Hematopoietic multipotent progenitor cell (in vitro differentiated cells): ENCODE results near the gene CYP4F12. TPM values are rescaled to one million over a fixed set of nuclear protein-coding genes. Genes with fewer than 3 reads are reported as not detected.

Experiments used
- DNase-seq, 3 donors: peaks; one replicate each; pipeline ENCODE4 v3.0.0-alpha.2; 2011 to 2015; ENCODE audit warnings: low read depth in 2 of 3, low spot score in 2 of 3
- total RNA-seq: library from RNA; depleted of rRNA; stranded (reverse); fragments of >200 nt; gene quantifications from one replicate; pipeline ENCODE4 v1.2.3, GENCODE V29; 2012

Gene CYP4F12, protein sequence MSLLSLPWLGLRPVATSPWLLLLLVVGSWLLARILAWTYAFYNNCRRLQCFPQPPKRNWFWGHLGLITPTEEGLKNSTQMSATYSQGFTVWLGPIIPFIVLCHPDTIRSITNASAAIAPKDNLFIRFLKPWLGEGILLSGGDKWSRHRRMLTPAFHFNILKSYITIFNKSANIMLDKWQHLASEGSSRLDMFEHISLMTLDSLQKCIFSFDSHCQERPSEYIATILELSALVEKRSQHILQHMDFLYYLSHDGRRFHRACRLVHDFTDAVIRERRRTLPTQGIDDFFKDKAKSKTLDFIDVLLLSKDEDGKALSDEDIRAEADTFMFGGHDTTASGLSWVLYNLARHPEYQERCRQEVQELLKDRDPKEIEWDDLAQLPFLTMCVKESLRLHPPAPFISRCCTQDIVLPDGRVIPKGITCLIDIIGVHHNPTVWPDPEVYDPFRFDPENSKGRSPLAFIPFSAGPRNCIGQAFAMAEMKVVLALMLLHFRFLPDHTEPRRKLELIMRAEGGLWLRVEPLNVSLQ
- total RNA-seq = 0.27 TPM

DNA sequence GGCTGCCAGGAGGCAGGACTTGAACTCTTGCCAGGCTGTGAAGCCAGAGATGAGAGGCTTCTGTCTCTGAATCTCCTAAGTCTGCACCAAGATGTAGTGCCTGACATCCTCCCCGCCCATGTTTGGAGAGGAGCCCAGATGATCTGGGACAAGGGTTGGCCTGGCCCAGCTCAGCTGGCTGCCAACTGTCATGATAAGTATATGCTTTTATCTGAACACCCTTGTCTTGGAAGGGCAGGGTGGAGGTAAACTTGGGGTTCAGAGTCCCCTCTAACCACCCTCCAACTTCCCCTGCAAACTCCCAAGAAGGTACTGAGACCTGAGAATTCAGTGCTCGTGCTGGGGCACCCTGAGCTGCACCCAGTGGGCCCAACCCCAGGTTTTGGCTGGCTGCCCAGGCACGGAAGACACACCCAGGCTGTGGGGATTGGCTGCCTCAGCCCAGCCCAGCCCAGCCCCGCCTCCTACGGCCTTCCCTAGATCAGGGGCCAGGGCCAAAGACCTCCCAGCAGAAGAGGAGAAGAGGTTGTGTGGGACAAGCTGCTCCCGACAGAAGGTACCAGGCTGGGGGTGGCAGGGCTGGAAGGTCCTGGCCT lies at the start of gene CYP4F12:
Gene CYP4F12, plus strand, starts transcription at position 508 of the 596 bp plus-strand sequence. CDS start 443 bp downstream, outside the sequence.
- DNase-seq = no peak

DNA sequence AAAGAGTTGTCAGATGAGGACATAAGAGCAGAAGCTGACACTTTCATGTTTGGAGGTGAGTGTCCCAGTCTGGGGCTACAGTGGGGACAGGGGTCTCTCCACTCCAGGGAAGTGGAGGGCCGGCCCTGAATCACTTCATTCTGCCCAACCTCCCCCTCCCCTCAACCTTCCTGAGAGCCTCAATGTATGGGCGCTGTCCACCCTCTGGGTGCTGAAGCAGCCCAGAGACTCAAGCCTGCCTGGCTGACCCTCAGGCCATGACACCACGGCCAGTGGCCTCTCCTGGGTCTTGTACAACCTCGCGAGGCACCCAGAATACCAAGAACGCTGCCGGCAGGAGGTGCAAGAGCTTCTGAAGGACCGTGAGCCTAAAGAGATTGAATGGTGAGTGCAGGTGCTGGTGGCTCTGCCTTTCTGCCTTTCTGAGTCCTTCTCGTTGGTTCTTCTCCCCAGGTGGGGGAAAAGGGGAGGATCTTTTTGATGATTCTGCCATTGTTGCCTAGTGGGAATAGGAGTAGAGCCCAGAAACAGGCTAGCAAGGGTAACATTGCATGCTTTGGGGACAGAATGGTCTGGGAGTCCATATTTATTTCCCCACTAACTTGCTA lies 49.1 kb upstream of the CYP4F12 start:
- peak in 2 of 3 donors; percentile 21 to 48 for DNase-seq

DNA sequence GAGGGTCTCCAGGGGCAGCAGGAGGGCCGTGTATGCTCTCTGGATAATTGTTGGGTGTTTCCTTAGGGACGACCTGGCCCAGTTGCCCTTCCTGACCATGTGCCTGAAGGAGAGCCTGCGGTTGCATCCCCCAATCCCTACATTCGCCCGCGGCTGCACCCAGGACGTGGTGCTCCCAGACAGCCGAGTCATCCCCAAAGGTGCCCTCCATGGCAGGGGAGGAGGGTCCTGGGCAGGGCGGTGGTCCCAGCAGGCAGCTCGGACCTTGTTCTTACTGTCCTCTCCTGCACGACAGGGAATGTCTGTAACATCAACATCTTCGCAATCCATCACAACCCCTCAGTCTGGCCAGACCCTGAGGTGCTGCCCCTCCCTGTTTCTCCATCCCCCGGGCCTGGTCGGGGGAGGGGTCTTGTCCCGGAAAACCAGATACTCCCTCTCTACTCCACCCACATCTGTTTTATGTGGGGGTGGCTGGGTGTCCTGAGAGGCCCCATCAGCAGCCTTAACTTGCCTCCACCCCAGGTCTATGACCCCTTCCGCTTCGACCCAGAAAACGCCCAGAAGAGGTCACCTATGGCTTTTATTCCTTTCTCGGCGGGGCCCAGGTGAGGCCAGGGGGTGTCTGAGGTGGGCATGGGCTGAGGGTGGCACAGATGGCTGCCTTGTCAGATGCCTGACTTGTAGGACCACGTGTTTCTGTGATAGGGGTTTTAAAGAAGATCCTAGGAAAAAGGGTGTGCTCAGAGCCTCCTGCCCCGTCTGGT lies 44.5 kb upstream of the CYP4F12 start:
- DNase-seq = no peak

DNA sequence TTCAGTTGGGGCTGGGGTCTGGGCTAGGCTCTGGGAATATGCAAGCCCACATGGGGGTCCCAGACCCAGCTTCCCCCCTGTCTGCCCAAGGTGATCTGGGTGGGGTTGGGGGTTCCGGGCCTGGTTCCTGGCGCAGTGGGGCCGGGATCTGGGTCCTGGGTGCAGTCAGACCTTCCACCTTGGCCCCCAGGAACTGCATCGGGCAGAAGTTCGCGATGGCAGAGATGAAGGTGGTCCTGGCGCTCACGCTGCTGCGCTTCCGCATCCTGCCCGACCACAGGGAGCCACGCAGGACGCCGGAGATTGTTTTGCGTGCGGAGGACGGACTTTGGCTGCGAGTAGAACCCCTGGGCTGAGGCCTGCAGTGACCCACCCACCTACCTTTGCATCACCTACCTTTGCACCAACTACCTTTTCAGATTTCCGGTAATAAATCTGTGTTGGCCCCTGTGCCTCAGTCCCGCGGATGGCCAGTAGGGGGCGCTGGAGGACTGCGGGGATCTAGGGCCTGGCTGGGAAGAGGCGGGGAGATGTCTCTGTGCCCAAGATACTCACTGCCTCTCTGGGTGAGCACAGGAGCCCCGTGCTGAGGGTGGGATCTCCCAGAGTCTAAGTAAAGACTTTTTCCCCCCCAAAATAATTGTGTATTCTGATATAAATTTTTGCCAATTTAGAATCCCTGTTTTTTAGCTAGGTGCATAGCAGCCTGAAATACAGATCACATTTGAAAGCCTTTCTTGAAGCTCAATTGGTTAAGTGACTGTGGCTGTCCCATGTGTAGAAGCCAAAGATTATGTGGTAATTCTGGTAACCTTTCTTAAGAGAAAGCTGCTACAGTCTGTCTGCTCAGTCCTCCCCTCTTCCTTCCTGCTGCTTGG lies 43.6 kb upstream of the CYP4F12 start:
- peak; percentile 68 to 85 (median 77) for DNase-seq

DNA sequence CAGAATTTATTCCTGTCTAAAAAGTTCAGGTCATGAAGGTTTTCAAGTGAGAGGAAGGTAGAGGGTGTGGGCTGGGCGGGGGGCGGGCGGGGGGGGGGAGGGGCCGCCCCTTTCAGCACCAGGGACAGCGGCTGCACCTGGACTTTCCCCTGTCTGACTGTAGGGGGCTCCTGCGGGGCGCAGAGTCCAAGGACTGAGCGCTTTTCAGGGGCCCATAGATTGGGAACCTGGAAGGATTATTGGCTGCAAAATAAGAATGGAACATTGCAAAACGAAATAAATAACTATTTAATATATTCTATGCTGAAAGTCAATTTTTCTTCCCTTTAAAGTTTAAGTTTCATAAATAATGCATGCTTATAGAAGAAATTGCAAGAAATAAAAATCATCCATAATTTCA lies 41.1 kb upstream of the CYP4F12 start:
- peak in 2 of 3 donors; percentile 44 to 61 for DNase-seq

DNA sequence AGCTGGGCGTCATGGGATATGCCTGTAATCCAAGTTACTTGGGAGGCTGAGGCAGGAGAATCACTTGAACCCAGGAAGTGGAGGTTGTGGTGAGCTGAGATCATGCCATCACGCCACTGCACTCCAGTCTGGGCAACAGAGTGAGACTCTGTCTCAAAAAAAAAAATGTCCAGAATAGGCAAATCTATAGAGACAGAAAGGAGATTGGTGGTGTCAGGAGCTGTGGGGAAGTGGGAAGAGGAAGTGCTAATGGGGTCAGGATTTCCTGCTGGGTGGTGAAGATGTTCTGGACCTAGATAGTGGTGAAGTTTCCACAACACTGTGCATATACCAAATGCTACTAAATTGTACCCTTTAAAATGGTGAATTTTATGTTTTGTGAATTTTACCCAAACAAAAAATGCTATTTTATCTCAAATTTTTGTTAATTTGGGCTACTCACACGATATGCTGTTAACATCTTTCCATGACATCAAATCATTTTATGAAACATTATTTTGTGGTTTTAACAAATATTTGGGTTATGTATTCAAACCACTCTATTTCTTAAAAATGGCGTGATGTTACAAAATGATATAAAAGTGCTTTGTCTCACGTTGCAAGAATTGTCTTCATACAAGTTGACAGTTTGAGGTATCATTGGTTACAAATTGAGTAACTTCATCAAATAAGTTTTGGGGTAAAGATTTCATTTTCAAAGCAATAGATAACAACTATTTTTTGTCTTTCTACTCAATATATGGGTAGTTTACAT lies 39.6 kb upstream of the CYP4F12 start:
- DNase-seq = no peak

DNA sequence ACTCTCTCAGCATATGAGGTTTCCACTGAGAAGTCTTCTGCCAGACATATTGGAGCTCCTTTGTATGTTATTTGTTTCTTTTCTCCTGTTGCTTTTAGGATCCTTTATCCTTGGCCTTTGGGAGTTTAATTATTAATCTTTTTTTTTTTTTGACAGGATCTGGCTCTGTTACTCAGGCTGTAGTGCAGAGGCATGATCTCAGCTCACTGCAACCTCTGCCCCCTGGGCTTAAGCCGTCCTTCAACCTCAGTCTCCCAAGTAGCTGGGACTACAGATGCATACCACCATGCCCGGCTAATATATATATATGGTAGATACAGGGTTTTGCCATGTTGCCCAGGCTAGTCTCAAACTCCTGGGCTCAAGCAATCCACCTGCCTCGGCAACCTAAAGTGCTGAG lies 38.8 kb upstream of the CYP4F12 start:
- no peak for DNase-seq

DNA sequence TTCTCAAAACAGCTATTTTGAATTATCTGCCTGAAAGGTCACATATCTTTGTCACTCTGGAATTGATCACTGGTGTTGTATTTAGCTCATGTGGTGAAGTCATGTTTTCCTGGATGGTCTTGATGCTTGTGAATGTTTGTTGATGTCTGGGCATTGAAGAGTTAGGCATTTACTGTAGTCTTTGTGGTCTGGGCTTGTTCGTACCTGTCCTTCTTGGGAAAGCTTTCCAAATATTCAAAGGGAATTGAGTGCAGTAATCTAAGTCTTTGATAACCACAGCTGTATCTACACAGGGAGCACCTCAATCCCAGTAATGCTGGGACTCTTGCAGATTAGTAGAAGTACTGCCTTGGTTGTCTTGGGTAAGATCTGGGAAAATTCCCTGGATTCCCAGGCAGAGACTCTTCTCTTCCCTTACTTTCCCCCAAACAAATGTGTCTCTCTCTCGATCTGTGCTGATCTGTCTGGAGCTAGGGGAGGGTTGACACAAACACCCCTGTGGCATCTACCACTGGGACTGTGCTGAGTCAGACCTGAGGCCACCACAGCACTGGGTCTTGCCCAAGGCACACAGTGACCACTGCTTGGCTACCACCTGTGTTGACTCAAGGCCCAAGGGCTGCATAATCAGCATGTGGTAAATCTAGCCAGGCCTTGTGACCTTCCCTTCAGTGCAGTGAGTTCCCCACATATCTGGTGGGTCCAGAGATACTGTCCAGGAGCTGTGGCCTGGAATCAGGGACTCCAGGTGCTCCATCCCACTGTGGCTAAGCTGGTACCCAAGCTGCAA lies 37.7 kb upstream of the CYP4F12 start:
- DNase-seq = no peak

DNA sequence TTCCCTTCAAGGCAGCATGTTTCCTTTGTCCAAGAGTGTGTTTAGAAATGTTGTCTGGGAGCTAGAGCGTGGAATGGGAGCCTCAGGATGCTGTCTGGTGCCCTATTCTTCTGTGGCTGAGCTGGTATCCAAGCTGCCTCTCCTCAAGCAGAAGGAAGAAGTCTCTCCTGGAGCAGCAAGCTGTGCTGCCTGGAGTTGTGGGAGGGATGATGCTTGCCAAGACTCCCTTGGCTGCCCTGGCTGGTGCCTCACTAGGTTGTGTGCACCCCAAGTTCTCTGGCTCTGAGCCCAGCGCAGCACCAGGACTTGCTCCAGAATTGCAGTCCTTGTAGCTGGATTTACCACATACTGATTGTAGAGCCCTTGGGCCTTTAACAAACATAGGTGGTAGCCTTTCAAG lies 36.9 kb upstream of the CYP4F12 start:
- DNase-seq = no peak

DNA sequence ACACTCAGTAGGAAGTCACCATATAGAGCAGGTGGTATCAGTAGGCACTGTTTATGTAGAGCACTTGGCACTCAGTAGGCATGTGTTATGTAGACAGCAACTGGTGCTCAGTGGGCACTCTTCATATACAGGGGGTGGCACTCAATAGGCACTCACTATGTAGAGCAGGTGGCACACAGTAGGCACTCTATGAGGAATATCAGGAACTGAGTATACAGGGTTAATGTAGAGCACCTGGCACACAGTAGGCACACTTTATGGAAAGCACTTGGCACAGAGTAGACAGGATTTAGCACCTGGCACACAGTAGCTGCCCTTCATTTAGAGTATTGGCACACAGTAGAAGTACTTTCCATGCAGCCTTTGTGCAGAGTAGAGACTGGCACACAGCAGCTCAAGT lies 33.3 kb upstream of the CYP4F12 start:
- no peak for DNase-seq

DNA sequence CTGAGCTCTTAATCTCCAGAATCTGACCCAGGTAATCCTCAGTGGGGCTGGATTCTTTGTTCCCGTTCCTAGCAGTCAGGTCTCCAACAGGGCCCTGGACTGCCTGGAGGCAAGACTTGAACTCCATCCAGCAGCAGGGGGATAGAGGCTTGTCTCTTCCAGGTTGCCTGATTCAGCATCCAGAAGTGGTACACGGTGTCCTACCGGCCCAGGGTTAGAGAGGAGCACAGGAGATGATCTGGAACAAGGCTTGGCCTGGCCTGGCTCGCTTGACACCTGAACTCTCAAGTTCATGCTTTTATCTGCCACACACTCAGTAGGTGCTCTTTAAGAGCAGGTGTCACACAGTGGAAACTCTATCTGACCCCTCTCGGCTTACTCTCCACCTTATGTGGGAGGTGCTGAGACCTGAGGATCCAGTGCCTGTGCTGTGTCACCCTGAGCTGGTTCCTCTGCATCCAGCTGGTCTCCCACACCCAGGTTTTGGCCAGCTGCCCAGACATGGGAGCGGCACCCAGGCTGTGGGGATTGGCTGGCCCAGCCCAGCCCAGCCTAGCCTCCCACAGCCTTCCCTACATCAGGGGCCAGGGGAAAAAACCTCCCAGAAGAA lies 32.5 kb upstream of the CYP4F12 start, which contains the start of gene CYP4F3:
Gene CYP4F3, plus strand, starts transcription at position 604 of the 610 bp plus-strand sequence. CDS start 519 bp downstream, outside the sequence.
- peak in 1 of 3 donors; percentile 26 for DNase-seq

DNA sequence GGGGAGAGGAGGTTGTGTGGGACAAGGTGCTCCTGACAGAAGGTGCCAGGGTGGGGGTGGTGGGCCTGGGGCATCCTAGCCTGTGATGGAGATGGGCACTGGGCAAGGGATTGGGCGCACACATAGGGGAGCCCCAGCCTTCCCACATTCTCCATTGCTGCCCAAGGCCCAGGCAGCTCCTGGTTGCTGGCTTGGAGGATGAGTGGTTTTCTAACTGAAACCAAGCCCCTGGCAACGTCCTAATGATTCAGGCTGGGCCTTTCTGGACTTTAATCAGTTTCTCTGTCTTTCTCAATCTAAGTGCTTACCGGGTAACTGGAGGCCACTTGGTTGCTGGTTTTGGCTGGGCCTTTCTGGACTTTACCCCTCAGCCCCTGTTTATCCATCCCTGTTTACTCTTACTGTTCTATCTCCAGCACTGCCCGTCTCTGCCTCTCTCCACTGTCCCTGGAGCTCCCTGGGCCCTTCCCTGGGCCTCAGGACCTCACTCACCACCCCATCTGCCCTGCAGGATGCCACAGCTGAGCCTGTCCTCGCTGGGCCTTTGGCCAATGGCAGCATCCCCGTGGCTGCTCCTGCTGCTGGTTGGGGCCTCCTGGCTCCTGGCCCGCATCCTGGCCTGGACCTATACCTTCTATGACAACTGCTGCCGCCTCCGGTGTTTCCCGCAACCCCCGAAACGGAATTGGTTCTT lies 31.8 kb upstream of the CYP4F12 start:
- no peak for DNase-seq

DNA sequence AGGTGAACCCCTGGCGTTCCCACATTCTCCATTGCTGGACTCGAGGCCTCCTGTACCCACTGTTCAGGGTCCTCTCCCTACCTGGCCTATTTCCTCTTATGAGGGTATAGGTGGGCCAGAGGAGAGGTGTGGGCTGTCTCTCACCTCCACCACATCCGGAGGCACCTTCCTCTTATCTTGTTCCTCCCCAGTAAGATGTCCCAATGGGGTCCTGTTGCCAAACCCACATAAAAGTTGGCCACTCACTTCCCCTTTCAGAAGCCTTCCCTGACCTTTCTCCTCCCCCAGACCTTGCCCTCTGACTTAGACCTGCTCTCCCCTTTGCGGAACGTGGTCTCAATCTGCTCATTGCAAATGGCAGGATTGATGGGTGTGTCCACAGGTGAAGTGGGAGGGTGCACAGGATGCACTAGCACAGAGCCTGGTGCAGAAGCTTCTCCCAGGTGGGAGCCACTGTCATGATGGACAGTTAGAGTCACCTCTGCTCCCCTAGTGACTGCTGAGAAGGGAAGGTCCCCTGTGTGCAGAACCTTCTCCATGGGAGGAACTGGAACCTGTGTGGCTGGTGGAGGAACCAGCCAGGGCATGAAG lies 30.9 kb upstream of the CYP4F12 start:
- DNase-seq = peak in 1 of 3 donors; percentile 15

DNA sequence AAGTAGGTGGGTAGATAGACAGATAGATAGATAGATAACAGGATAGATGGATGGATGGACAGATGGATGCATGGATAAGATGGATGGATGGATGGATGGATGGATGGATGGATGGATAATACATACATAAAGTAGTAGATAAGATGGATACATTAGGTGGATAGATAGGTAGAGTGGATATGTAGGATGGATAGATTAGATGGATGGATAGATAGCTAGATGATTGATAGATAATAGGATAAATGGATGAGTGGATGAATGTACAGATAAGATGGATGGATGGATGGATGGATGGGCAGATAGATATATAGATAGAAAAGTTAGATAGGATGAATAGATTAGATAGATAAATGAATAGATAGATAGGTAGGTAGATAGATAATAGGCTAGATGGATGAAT lies 30.1 kb upstream of the CYP4F12 start:
- no peak for DNase-seq

DNA sequence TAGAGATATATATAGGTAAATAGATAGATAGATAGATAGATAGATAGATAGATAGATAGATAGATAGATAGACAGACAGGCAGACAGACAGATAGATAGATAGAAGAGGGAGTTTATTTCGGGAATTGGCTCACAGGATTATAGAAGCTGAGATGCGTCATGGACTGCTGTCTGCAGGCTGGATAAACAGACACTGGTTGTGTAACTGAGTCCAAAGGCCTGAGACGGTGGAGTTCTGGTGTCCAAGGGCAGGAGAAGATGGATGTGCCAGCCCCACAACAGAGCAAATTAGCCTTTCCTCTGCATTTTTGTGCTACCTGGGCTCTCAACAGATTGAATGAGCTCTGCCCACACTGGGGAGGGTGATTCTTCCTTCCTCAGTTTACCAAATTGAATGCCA lies 29.5 kb upstream of the CYP4F12 start:
- DNase-seq = no peak

DNA sequence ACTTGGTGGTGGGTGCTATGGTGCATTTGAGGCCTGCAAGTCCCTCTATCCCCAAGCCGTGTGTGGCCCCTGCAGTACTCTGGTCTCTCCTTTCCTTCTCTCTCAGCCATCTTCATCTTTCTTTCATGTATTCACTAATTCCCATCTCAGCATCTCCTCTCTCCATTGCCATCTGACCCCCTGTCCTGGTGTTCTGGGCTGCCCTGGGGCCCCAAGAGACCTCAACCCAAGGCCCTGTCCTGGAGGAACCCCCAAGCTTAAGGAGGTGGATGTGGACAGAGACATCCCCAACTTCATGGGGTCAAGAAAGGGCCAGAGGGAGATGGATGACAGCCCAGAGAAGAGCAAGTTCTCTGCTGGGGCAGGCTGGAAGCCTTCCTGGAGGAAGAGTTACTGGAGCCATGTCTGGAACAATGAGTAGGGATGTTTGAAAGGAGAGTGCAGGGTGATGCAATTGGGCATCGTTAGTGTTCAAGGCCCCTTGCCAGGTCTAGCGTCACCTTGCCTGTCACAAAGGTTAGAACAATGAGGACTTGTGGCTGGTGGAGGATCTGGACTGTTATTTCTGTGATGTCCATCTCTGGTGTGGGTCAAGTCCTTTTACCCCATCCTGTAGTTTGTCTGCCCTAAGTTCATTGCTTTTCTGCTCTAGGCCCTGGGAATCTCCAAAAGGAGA lies 28.7 kb upstream of the CYP4F12 start:
- DNase-seq = no peak
